Liver (tissue), 9 donors: ENCODE data around the gene SNRNP48. TPM values are rescaled to one million over a fixed set of nuclear protein-coding genes. Genes with fewer than 3 reads are reported as not detected.

Source experiments
- DNase-seq: peaks from one replicate; pipeline ENCODE4 v3.0.0-alpha.2; 2017; ENCODE audit warnings: low spot score
- H3K27ac ChIP-seq, 2 donors: one replicate each; pipeline ENCODE4 v1.7.0; 2013; ENCODE audit warnings: inconsistent platforms in 2 of 2, low read length in 2 of 2, control low read depth in 1 of 2, low read depth in 1 of 2, mild to moderate bottlenecking in 1 of 2
- H3K27me3 ChIP-seq, 4 donors: one replicate each; pipeline versions ENCODE4 v1.6.1 to v1.7.0; 2013; ENCODE audit warnings: low read length in 3 of 4, inconsistent platforms in 1 of 4, mild to moderate bottlenecking in 1 of 4, moderate library complexity in 1 of 4; ENCODE audit not compliant: control insufficient read depth in 4 of 4, insufficient read depth in 4 of 4
- H3K36me3 ChIP-seq, 4 donors: one replicate each; pipeline versions ENCODE4 v1.6.1 to v1.7.0; 2013; ENCODE audit warnings: low read length in 3 of 4, mild to moderate bottlenecking in 3 of 4, low read depth in 1 of 4, moderate library complexity in 1 of 4; ENCODE audit not compliant: control insufficient read depth in 4 of 4, insufficient read depth in 3 of 4
- H3K4me1 ChIP-seq, 4 donors: one replicate each; pipeline versions ENCODE4 v1.6.1 to v1.7.0; 2013; ENCODE audit warnings: low read length in 3 of 4, mild to moderate bottlenecking in 3 of 4, moderate library complexity in 1 of 4; ENCODE audit not compliant: control insufficient read depth in 4 of 4, insufficient read depth in 4 of 4
- H3K4me3 ChIP-seq, 3 donors: one replicate each; pipeline versions ENCODE4 v1.6.1 to v1.7.0; 2013; ENCODE audit warnings: low read length in 3 of 3, control low read depth in 1 of 3, low read depth in 1 of 3, mild to moderate bottlenecking in 1 of 3
- H3K9ac ChIP-seq, 2 donors: one replicate each; pipeline ENCODE4 v1.7.0; 2013; ENCODE audit warnings: low read length in 2 of 2, mild to moderate bottlenecking in 2 of 2, moderate library complexity in 2 of 2, control low read depth in 1 of 2, low read depth in 1 of 2
- H3K9me3 ChIP-seq, 4 donors: one replicate each; pipeline versions ENCODE4 v1.6.1 to v1.7.0; 2013; ENCODE audit warnings: low read length in 3 of 4; ENCODE audit not compliant: control insufficient read depth in 4 of 4
- CTCF ChIP-seq: fragments of 150-350 bp; IDR thresholded peaks from 2 replicates; pipeline ENCODE4 v1.5.1; 2017; ENCODE audit warnings: improper control_type of control experiment, low read depth, low read length; ENCODE audit not compliant: missing input control
- EGR1 ChIP-seq, 2 donors: IDR thresholded peaks; 2 replicates each; pipeline ENCODE4 v1.6.1; 2016 to 2018; ENCODE audit warnings: antibody characterized with exemption in 2 of 2, low read depth in 2 of 2
- FOXA2 ChIP-seq: IDR thresholded peaks from 2 replicates; pipeline ENCODE4 v1.6.1; 2016; ENCODE audit warnings: antibody characterized with exemption
- GABPA ChIP-seq, 2 donors: IDR thresholded peaks in 1 of 2; conservative IDR thresholded peaks in 1 of 2; 2 replicates each; pipeline ENCODE4 v1.6.1; 2016; ENCODE audit warnings: antibody characterized with exemption in 2 of 2, mild to moderate bottlenecking in 1 of 2, moderate library complexity in 1 of 2
- HNF4G ChIP-seq: IDR thresholded peaks from 2 replicates; pipeline ENCODE4 v1.6.1; 2016; ENCODE audit warnings: antibody characterized with exemption
- MAX ChIP-seq: IDR thresholded peaks from 2 replicates; pipeline ENCODE4 v1.6.1; 2016; ENCODE audit warnings: antibody characterized with exemption
- RAD21 ChIP-seq, 2 donors: IDR thresholded peaks; 2 replicates each; pipeline ENCODE4 v1.6.1; 2016; ENCODE audit warnings: antibody characterized with exemption in 2 of 2, mild to moderate bottlenecking in 2 of 2
- RXRA ChIP-seq, 2 donors: IDR thresholded peaks; 2 replicates each; pipeline ENCODE4 v1.6.1; 2017 to 2018; ENCODE audit warnings: antibody characterized with exemption in 2 of 2, mild to moderate bottlenecking in 1 of 2
- TAF1 ChIP-seq: conservative IDR thresholded peaks from 2 replicates; pipeline ENCODE4 v1.6.1; 2016; ENCODE audit warnings: antibody characterized with exemption, mild to moderate bottlenecking
- YY1 ChIP-seq: IDR thresholded peaks from 2 replicates; pipeline ENCODE4 v1.6.1; 2016; ENCODE audit warnings: antibody characterized with exemption, mild to moderate bottlenecking
- WGBS: extraction: QIAGEN DNeasy Blood & Tissue Kit; methylation state at CpG from one replicate; pipeline ENCODE4 v1.1.7; 2013; 5-methylcytosine and 5-hydroxymethylcytosine counted together
- polyA plus RNA-seq, 2 donors: library from polyadenylated mRNA; stranded (reverse) in 1 of 2; unstranded in 1 of 2; fragments of 200-250 nt in 1 of 2; fragments of >200 nt in 1 of 2; fragmentation: Nextera tagmentation in 1 of 2; extraction: Ambion mirVana in 1 of 2; gene quantifications; one replicate each; pipeline versions ENCODE4 v1.2.1 to v1.2.3, GENCODE V29; 2013 to 2015
- total RNA-seq, 2 donors: library from RNA; depleted of rRNA; stranded (reverse); fragments of >200 nt; gene quantifications; one replicate each; pipeline ENCODE4 v1.2.3, GENCODE V29; 2014
- TF ChIP-seq, protein P1 (sequence below): IDR thresholded peaks from 2 replicates; pipeline ENCODE4 v1.6.1; 2016; ENCODE audit warnings: antibody characterized with exemption
- donor health status: healthy.
- donor health status: healthy.
- donor health status: healthy.
- donor health status: healthy.
- donor health status: healthy.

The SNRNP48 gene
- total and polyA plus RNA-seq, 4 donors = 5.0 to 9.7 (median 8.4) TPM

- TF ChIP-seq RAD21 (IDR thresholded peaks at IDR 0.05) = peak in 1 of 2 donors; percentile 14
- TF ChIP-seq YY1 = no peak
- DNase-seq = no peak
- WGBS = 94% methylated on average over 4 of the region's 4 CpGs
- Histone ChIP-seq H3K27ac (no peak overlapping the region), H3K9ac (no peak overlapping the region), H3K9me3 (no peaks in the 10 kb centered on the region), H3K27me3 (no peaks in the 10 kb centered on the region), H3K4me3 (no peak overlapping the region), H3K4me1 (peaks cover 0 to 13% (median 8%) of the 10 kb centered on the region in 4 donors), H3K36me3 (peaks cover 7 to 78% (median 66%) of the 10 kb centered on the region in 4 donors)
Measured at GRCh38 chr6:7566617-7567173, 23.3 kb upstream of the SNRNP48 start.

GRCh38 chr6:7568021-7568420, 22.0 kb upstream of the SNRNP48 start:
- no peaks in the 10 kb centered on the region for H3K27me3 ChIP-seq
- H3K9ac ChIP-seq = no peak overlapping the region
- no peaks in the 10 kb centered on the region for H3K9me3 ChIP-seq
- peaks cover 7 to 83% (median 78%) of the 10 kb centered on the region in 4 donors for H3K36me3 ChIP-seq
- WGBS = 82% methylated on average over 3 of the region's 3 CpGs
- H3K27ac ChIP-seq = no peak overlapping the region
- TF ChIP-seq, protein P1, sequence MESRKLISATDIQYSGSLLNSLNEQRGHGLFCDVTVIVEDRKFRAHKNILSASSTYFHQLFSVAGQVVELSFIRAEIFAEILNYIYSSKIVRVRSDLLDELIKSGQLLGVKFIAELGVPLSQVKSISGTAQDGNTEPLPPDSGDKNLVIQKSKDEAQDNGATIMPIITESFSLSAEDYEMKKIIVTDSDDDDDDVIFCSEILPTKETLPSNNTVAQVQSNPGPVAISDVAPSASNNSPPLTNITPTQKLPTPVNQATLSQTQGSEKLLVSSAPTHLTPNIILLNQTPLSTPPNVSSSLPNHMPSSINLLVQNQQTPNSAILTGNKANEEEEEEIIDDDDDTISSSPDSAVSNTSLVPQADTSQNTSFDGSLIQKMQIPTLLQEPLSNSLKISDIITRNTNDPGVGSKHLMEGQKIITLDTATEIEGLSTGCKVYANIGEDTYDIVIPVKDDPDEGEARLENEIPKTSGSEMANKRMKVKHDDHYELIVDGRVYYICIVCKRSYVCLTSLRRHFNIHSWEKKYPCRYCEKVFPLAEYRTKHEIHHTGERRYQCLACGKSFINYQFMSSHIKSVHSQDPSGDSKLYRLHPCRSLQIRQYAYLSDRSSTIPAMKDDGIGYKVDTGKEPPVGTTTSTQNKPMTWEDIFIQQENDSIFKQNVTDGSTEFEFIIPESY = no peak
- no peak for TF ChIP-seq CTCF
- no peak for TF ChIP-seq TAF1
- TF ChIP-seq EGR1 (IDR thresholded peaks at IDR 0.05; ENCODE audit: low read depth in 2 of 2) = no peak
- TF ChIP-seq GABPA (IDR thresholded peaks at IDR 0.05 in 1 of 2, conservative IDR thresholded peaks at IDR 0.05 in 1 of 2) = no peak
- TF ChIP-seq YY1 = no peak
- no peak for TF ChIP-seq MAX
- no peak for TF ChIP-seq HNF4G
- TF ChIP-seq RXRA (IDR thresholded peaks at IDR 0.05) = no peak
- DNase-seq = no peak
- no peaks in the 10 kb centered on the region for H3K4me1 ChIP-seq
- no peak overlapping the region for H3K4me3 ChIP-seq

DNA sequence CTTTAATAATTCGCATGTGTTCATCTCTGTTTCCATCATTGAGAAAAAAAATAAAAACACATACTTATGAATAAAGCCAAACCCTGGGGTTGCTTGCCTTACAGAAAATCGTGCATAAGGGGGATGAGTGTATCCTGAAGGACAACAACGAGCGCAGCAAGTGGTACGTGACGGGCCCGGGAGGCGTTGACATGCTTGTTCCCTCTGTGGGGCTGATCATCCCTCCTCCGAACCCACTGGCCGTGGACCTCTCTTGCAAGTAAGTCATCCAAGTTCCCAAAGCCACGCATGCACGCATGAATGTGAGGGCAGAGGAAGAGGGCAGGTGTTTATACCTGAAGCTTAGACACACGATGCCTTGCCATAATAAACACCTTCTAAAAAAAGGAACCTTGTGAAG, 20.9 kb upstream of the SNRNP48 start:
- H3K9ac ChIP-seq = no peak overlapping the region
- no peak for DNase-seq
- H3K36me3 ChIP-seq = peaks cover 9 to 83% (median 75%) of the 10 kb centered on the region in 4 donors
- H3K27me3 ChIP-seq = no peaks in the 10 kb centered on the region
- WGBS = 95% methylated on average over 13 of the region's 13 CpGs
- H3K4me1 ChIP-seq = no peaks in the 10 kb centered on the region
- H3K27ac ChIP-seq = no peak overlapping the region
- no peak overlapping the region for H3K4me3 ChIP-seq
- TF ChIP-seq FOXA2 (no peak), TAF1 (no peak)
- H3K9me3 ChIP-seq = no peaks in the 10 kb centered on the region
